ENCODE results near the gene IL32. TPM values are rescaled to one million over a fixed set of nuclear protein-coding genes. Genes with fewer than 3 reads are reported as not detected.

Gene IL32
- total and polyA plus RNA-seq, 2 of the 4 experiments (the other 2 are of a cell fraction) = 25.6 to 95.7 TPM

DNA sequence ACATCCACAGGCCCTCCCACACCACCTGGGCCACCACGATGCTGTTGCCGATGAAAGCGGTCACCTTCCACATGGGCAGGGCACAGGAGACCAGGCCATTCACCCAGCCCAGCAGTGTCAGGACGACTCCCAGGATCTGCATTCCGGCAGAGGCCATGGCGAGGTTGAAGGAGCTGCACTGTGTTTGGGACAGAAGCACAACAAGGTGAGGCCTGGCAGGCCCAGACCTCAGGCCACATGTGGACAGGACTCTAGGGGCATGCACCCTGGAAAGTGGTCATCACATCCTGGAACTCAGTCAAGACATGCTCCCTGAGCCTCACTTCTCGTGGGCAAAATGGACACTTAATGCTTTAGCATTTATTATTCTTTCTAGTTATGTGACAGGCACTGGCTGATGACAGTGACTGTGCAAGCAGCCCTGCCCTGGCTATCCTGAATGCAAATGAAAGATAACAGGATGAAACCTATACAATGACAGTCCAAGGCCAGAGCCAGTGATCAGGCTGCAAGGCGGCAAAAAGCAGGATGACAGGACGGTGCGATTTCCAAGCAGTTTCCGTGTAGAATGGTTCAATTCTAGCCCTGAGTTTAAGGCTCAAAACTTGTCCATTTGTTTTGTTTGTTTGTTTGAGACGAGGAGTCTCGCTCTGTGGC, 49.4 kb upstream of the IL32 start:
- no peak overlapping the region for H4K91ac ChIP-seq (ENCODE audit: insufficient read depth, low read depth, low read length)
- H3K56ac ChIP-seq (ENCODE audit: extremely low read depth, insufficient read depth, low read length) = no peak overlapping the region
- H3K9me1 ChIP-seq (ENCODE audit: insufficient read depth, low read length) = no peaks in the 10 kb centered on the region
- intact Hi-C loops (cut with micrococcal nuclease) (no loop called here), in situ Hi-C loops (cut with MboI; ENCODE audit: low sequenced_read_pairs) (no loop called here), dilution Hi-C loops (cut with HindIII; ENCODE audit: low sequenced_read_pairs, unreplicated experiment) (no loop called here)
- H2BK120ac ChIP-seq (ENCODE audit: low read depth, low read length) = no peak overlapping the region
- H2AK5ac ChIP-seq (ENCODE audit: low read depth, low read length) = no peak overlapping the region
- no peak overlapping the region for H2BK15ac ChIP-seq (ENCODE audit: low read depth, low read length)
- H3K23ac ChIP-seq (ENCODE audit: low read depth, low read length) = no peak overlapping the region
- 0 out of 2 replicates have a peak, but pooled peaks cover 3% of the 10 kb centered on the region for H3K4me1 ChIP-seq (ENCODE audit: control insufficient read depth, insufficient read depth, low read length)
- no peak overlapping the region for H2BK5ac ChIP-seq (ENCODE audit: low read depth, low read length, poor library complexity, severe bottlenecking)
- peaks cover 10% of the 10 kb centered on the region for H4K20me1 ChIP-seq (ENCODE audit: insufficient read depth, low read length)
- no peak overlapping the region for H4K5ac ChIP-seq (ENCODE audit: low read depth, low read length)
- no peak overlapping the region for H3K4me3 ChIP-seq (ENCODE audit: insufficient read depth, low read depth, low read length)
- H3K14ac ChIP-seq (replicated peaks; ENCODE audit: low read depth, low read length) = no peak overlapping the region
- peaks cover 30% of the 10 kb centered on the region for H3K27me3 ChIP-seq (ENCODE audit: control insufficient read depth, insufficient read depth, low read length)
- H2AK9ac ChIP-seq (replicated peaks; ENCODE audit: low read depth, low read length, poor library complexity) = no peak overlapping the region
- H3K9ac ChIP-seq (ENCODE audit: low read depth, low read length) = no peak overlapping the region
- no peak overlapping the region for H3K18ac ChIP-seq (ENCODE audit: low read depth, low read length)
- TF ChIP-seq RAD21 (IDR thresholded peaks at IDR 0.05; ENCODE audit: low read length) = no peak
- no peak for TF ChIP-seq FOS (IDR thresholded peaks at IDR 0.05; ENCODE audit: low read depth, low read length)
- TF ChIP-seq, protein P1, sequence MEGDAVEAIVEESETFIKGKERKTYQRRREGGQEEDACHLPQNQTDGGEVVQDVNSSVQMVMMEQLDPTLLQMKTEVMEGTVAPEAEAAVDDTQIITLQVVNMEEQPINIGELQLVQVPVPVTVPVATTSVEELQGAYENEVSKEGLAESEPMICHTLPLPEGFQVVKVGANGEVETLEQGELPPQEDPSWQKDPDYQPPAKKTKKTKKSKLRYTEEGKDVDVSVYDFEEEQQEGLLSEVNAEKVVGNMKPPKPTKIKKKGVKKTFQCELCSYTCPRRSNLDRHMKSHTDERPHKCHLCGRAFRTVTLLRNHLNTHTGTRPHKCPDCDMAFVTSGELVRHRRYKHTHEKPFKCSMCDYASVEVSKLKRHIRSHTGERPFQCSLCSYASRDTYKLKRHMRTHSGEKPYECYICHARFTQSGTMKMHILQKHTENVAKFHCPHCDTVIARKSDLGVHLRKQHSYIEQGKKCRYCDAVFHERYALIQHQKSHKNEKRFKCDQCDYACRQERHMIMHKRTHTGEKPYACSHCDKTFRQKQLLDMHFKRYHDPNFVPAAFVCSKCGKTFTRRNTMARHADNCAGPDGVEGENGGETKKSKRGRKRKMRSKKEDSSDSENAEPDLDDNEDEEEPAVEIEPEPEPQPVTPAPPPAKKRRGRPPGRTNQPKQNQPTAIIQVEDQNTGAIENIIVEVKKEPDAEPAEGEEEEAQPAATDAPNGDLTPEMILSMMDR (conservative IDR thresholded peaks at IDR 0.05; ENCODE audit: low read depth, low read length) = no peak
- no peak for TF ChIP-seq NFE2L2 (IDR thresholded peaks at IDR 0.05; ENCODE audit: low read depth, low read length)
- TF ChIP-seq, protein P2, sequence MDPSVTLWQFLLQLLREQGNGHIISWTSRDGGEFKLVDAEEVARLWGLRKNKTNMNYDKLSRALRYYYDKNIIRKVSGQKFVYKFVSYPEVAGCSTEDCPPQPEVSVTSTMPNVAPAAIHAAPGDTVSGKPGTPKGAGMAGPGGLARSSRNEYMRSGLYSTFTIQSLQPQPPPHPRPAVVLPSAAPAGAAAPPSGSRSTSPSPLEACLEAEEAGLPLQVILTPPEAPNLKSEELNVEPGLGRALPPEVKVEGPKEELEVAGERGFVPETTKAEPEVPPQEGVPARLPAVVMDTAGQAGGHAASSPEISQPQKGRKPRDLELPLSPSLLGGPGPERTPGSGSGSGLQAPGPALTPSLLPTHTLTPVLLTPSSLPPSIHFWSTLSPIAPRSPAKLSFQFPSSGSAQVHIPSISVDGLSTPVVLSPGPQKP (IDR thresholded peaks at IDR 0.05; ENCODE audit: borderline replicate concordance, low read depth, low read length) = no peak
- TF ChIP-seq SMC3 (IDR thresholded peaks at IDR 0.05; ENCODE audit: low read depth, low read length) = no peak
- no peak for TF ChIP-seq POLR2A (IDR thresholded peaks at IDR 0.05; ENCODE audit: low read depth, low read length)
- TF ChIP-seq CEBPB (IDR thresholded peaks at IDR 0.05; ENCODE audit: low read depth, low read length) = no peak
- no peak for TF ChIP-seq MAFK (IDR thresholded peaks at IDR 0.05; ENCODE audit: low read depth, low read length)
- TF ChIP-seq RCOR1 (IDR thresholded peaks at IDR 0.05; ENCODE audit: insufficient replicate concordance, low read length) = no peak
- TF ChIP-seq CHD1 (IDR thresholded peaks at IDR 0.05; ENCODE audit: low read depth, low read length) = no peak
- no peak for TF ChIP-seq BHLHE40 (IDR thresholded peaks at IDR 0.05; ENCODE audit: low read depth, low read length)
- TF ChIP-seq RFX5 (IDR thresholded peaks at IDR 0.05; ENCODE audit: low read depth, low read length) = no peak
- TF ChIP-seq, protein P3, sequence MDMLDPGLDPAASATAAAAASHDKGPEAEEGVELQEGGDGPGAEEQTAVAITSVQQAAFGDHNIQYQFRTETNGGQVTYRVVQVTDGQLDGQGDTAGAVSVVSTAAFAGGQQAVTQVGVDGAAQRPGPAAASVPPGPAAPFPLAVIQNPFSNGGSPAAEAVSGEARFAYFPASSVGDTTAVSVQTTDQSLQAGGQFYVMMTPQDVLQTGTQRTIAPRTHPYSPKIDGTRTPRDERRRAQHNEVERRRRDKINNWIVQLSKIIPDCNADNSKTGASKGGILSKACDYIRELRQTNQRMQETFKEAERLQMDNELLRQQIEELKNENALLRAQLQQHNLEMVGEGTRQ (IDR thresholded peaks at IDR 0.05; ENCODE audit: low read depth, low read length) = no peak
- no peak for TF ChIP-seq MXI1 (IDR thresholded peaks at IDR 0.05; ENCODE audit: borderline replicate concordance, low read depth, low read length)
- no peak for TF ChIP-seq MAZ (IDR thresholded peaks at IDR 0.05; ENCODE audit: borderline replicate concordance, low read depth, low read length)
- DNase-seq (no peak), ATAC-seq (ENCODE audit: low read depth) (no peak)
- no peaks in the 10 kb centered on the region for H3K36me3 ChIP-seq (ENCODE audit: control insufficient read depth, insufficient read depth, low read length)
- H3K4ac ChIP-seq (ENCODE audit: low read depth, low read length) = no peak overlapping the region
- no peak overlapping the region for H3K27ac ChIP-seq (ENCODE audit: insufficient read depth, low read length)
- POLR2A ChIA-PET (ENCODE audit: unreplicated experiment) = no interaction called here
- peaks cover 0 to 8% of the 10 kb centered on the region in 2 experiments; a peak in 2 of 4 replicates for H3K79me1 ChIP-seq (ENCODE audit: low read depth in 1 of 2, low read length in 2 of 2)
- H2AFZ ChIP-seq (replicated peaks; ENCODE audit: low read length, poor library complexity) = no peak overlapping the region
- WGBS, 2 experiments (ENCODE audit: extremely low coverage in 2 of 2, insufficient read length in 1 of 2) = 75% methylated on average over 5 of the region's 13 CpGs; no CpG with 5 or more reads in 1 of the 2 experiments
- no peak overlapping the region for H2BK20ac ChIP-seq (ENCODE audit: low read depth, low read length)
- no peaks in the 10 kb centered on the region for H3K9me3 ChIP-seq (ENCODE audit: control insufficient read depth, insufficient read depth, low read length)
- CTCF ChIA-PET = no interaction called here
- no peak overlapping the region for H3K4me2 ChIP-seq (ENCODE audit: low read depth, low read length)
- no peak overlapping the region for H4K8ac ChIP-seq (ENCODE audit: low read depth in 2 of 2, low read length in 2 of 2)
- BruUV-seq (replicated peaks) = no TSS peak

Measured in IMR-90 (cell line).